MCF 10A (cell line): ENCODE results near the gene GCC2. TPM values are rescaled to one million over a fixed set of nuclear protein-coding genes. Genes with fewer than 3 reads are reported as not detected.

ENCODE experiments used
- total RNA-seq: library from RNA; stranded (reverse); gene quantifications from 2 replicates; pipeline ENCODE4 v1.2.3, GENCODE V29; 2022

Gene GCC2
- total RNA-seq, 1 experiment from 2014 or later = 29.8 TPM

Other genes with a start within 250 kb of the GCC2 start
- not detected in 2 replicates for gene SULT1C3, start 209.2 kb upstream of the GCC2 start, total RNA-seq
- gene SULT1C2, start 160.3 kb upstream of the GCC2 start, total RNA-seq = not detected in 2 replicates
- not detected in 2 replicates for gene SULT1C4, start 71.3 kb upstream of the GCC2 start, total RNA-seq
- 70.9 and 74.9 TPM in 2 replicates for gene LIMS1, start 85.3 kb downstream of the GCC2 start, total RNA-seq